Activated CD4-positive, alpha-beta T cell treated with anti-CD3 and anti-CD28 coated beads for 36 hours (primary cell): ENCODE results near the gene ARPC5. TPM values are rescaled to one million over a fixed set of nuclear protein-coding genes. Genes with fewer than 3 reads are reported as not detected.
"Not testable (repeated sequence)": the region's sequence is repeated elsewhere in the genome, so short reads cannot be mapped to it uniquely, and the experiment has no call there.

Experiments
- ATAC-seq: fragments of 200-7000 bp; cut with Tn5 transposase; one replicate; pipeline ENCODE4 v1.10.0; 2021; ENCODE audit warnings: mild to moderate bottlenecking, moderate library complexity
- CTCF ChIA-PET: fragments of 350-600 bp; sonication (Branson Sonifier 250); formaldehyde crosslinking; loops from one replicate; lab custom pipeline; 2021; ENCODE audit warnings: antibody characterized with exemption; lab: Charles Lee
- POLR2A ChIA-PET: fragments of 350-600 bp; sonication (Branson Sonifier 250); formaldehyde crosslinking; loops from one replicate; lab custom pipeline; 2021; ENCODE audit warnings: antibody characterized with exemption, inconsistent platforms; lab: Charles Lee
- DNase-seq: peaks from one replicate; pipeline ENCODE4 v3.0.0-alpha.2; 2020
- H3K27ac Mint-ChIP-seq: one replicate; pipeline ENCODE4 v1.8.0; 2021; ENCODE audit warnings: mixed read lengths
- H3K27me3 Mint-ChIP-seq: one replicate; pipeline ENCODE4 v1.8.0; 2021; ENCODE audit warnings: mixed read lengths
- H3K36me3 Mint-ChIP-seq: one replicate; pipeline ENCODE4 v1.8.0; 2021; ENCODE audit warnings: low read depth, mixed read lengths
- H3K4me1 Mint-ChIP-seq: one replicate; pipeline ENCODE4 v1.8.0; 2021; ENCODE audit warnings: mixed read lengths
- H3K4me3 Mint-ChIP-seq: one replicate; pipeline ENCODE4 v1.8.0; 2021; ENCODE audit warnings: mild to moderate bottlenecking, moderate library complexity, mixed read lengths
- H3K9me3 Mint-ChIP-seq: one replicate; pipeline ENCODE4 v1.8.0; 2021; ENCODE audit warnings: low read depth, mixed read lengths
- intact Hi-C, 2 experiments: fragments of 100-400 bp; cut with DNase I in 1 of 2; cut with micrococcal nuclease in 1 of 2; formaldehyde crosslinking; loops; one replicate each; pipeline versions ENCODE4 v1.14.2 to v1.15.1; 2022 to 2024; cut with DNase I, micrococcal nuclease
- total RNA-seq, 2 experiments: library from RNA; stranded (reverse); gene quantifications; one replicate each; pipeline ENCODE4 v1.2.3, GENCODE V29; 2021

ARPC5 gene
- total RNA-seq, 2 experiments from 2014 or later = 115 to 165 TPM

DNA sequence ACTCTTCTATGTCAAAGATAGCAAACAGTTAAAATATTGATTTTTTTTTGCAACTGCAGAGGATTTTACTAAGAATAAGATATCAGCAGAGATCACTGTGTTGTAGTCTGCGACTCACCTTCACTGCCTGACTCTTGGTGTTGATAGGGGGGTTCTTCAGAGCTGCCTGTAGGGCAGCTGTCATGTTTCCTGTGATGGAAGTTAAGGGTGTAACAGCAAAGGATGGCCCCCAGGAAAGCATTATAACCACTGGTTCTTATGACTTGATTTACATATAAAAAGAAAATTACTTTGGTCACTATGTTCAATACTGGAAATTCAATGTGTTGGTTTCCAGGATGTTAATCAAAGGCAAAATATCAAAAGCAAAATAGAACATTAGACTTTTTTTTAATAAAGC is 2.6 kb downstream of the ARPC5 start:
- H3K9me3 Mint-ChIP-seq = peaks cover 3% of the 10 kb centered on the region
- intact Hi-C loops = loop anchor here (5.0 to 10.0 kb wide), 7 partner anchors 41 to 1682 kb away; partner anchors contain the start of genes C1orf21 (in 1 of the 2), EDEM3 (in 1 of the 2), IVNS1ABP (in 1 of the 2) and LAMC1 (in 1 of the 2)
- CTCF ChIA-PET = interaction anchor here (0.8 to 4.1 kb wide), 12 partner anchors 10 to 355 kb away, joined by 3 to 42 read pairs (median 6); partner anchors contain the start of genes APOBEC4 and SMG7
- H3K4me3 Mint-ChIP-seq = peak overlapping the region; percentile 97
- H3K27me3 Mint-ChIP-seq = no peaks in the 10 kb centered on the region
- peaks cover 38% of the 10 kb centered on the region for H3K36me3 Mint-ChIP-seq
- peaks cover 58% of the 10 kb centered on the region for H3K4me1 Mint-ChIP-seq
- peak overlapping the region; percentile 95 for H3K27ac Mint-ChIP-seq
- peak; percentile 34 for DNase-seq
- POLR2A ChIA-PET = interaction anchor here (0.6 kb wide), 1 partner anchor 409 kb away, joined by 4 read pairs; no protein-coding TSS in a partner anchor
- ATAC-seq = no peak

DNA sequence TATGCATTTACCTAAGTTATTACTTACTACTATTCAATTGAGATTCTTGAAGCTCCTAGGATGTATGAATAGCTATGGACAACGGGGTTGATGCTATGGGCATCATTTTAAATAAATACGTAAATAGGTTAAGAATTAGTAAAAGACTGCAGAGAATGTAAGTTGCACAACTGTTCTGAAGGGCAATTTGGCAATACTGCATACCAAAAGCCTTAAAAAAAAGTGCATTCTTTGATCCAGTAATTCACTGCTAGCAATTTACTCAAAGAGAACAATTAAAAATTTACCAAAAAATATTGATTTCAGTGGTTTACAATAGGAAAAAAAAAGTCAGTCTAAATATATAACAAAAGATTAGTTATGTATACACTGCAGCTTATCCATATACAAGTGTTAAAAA is 3.5 kb downstream of the ARPC5 start:
- Mint-ChIP-seq H3K27ac (no peak overlapping the region), H3K4me1 (peaks cover 59% of the 10 kb centered on the region), H3K36me3 (peaks cover 41% of the 10 kb centered on the region), H3K27me3 (no peaks in the 10 kb centered on the region), H3K9me3 (peaks cover 3% of the 10 kb centered on the region), H3K4me3 (peak overlapping the region; percentile 97)
- intact Hi-C loops = loop anchor here (5.0 to 10.0 kb wide), 7 partner anchors 40 to 1683 kb away; partner anchors contain the start of genes C1orf21 (in 1 of the 2), EDEM3 (in 1 of the 2), IVNS1ABP (in 1 of the 2) and LAMC1 (in 1 of the 2)
- POLR2A ChIA-PET = no interaction called here
- CTCF ChIA-PET = interaction anchor here (0.6 to 4.1 kb wide), 5 partner anchors 9 to 64 kb away, joined by 4 to 42 read pairs (median 5); partner anchors contain the start of gene APOBEC4
- DNase-seq = no peak
- no peak for ATAC-seq

DNA sequence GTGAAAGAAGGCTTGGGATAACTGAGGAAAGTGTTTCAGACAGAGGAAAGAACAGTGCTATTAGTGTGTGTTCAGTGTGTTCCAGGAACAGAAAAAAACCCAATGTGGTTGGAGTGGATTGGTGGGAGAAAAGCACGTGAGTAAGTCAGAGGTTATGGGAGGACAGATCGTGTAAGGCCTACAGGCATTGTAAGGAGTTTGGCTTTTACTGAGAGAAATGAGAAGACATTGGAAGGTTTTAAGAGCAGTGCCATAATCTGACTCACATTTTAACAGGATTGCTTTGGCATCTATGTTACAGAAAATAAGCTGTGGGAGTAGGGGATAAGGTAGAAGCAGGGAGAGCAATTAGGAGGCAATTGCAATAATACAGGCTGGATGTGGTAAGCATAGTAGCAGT is 4.8 kb downstream of the ARPC5 start:
- ChIA-PET CTCF (no interaction called here), POLR2A (interaction anchor here (1.0 kb wide), 1 partner anchor 81 kb away, joined by 3 read pairs; no protein-coding TSS in a partner anchor)
- H3K27ac Mint-ChIP-seq = peak overlapping the region; percentile 56
- peaks cover 3% of the 10 kb centered on the region for H3K9me3 Mint-ChIP-seq
- peaks cover 41% of the 10 kb centered on the region for H3K36me3 Mint-ChIP-seq
- no peak for ATAC-seq
- peaks cover 46% of the 10 kb centered on the region for H3K4me1 Mint-ChIP-seq
- no peaks in the 10 kb centered on the region for H3K27me3 Mint-ChIP-seq
- peak overlapping the region; percentile 34 for H3K4me3 Mint-ChIP-seq
- intact Hi-C loops = loop anchor here (5.0 to 10.0 kb wide), 7 partner anchors 38 to 1684 kb away; partner anchors contain the start of genes C1orf21 (in 1 of the 2), EDEM3 (in 1 of the 2), IVNS1ABP (in 1 of the 2) and LAMC1 (in 1 of the 2)
- no peak for DNase-seq

DNA sequence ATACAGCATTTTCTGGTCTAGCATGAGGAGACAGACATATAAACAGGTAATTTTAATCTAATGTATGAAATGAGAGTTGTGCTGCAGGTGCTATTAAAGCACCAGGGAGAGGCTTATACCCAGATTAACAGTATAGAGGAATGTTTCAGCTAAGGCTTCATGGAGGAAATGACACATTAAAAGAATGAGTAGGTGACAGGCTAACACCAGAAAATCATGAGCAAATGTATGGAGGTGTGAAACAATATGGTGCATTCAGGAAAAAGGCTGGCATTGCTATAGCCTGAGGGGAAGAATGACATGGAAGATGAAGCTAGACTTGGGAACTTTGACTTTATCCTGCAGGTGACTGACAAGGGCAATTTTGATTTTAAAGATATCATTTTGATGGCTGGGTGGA is 7.0 kb downstream of the ARPC5 start:
- ChIA-PET CTCF (interaction anchor here (0.9 to 1.9 kb wide), 6 partner anchors 27 to 288 kb away, joined by 3 to 7 read pairs (median 4); no protein-coding TSS in a partner anchor), POLR2A (no interaction called here)
- intact Hi-C loops = no loop called here
- H3K36me3 Mint-ChIP-seq = peaks cover 45% of the 10 kb centered on the region
- peaks cover 3% of the 10 kb centered on the region for H3K9me3 Mint-ChIP-seq
- no peaks in the 10 kb centered on the region for H3K27me3 Mint-ChIP-seq
- peak overlapping the region; percentile 77 for H3K27ac Mint-ChIP-seq
- ATAC-seq (peak; percentile 63), DNase-seq (no peak)
- peaks cover 48% of the 10 kb centered on the region for H3K4me1 Mint-ChIP-seq
- no peak overlapping the region for H3K4me3 Mint-ChIP-seq

DNA sequence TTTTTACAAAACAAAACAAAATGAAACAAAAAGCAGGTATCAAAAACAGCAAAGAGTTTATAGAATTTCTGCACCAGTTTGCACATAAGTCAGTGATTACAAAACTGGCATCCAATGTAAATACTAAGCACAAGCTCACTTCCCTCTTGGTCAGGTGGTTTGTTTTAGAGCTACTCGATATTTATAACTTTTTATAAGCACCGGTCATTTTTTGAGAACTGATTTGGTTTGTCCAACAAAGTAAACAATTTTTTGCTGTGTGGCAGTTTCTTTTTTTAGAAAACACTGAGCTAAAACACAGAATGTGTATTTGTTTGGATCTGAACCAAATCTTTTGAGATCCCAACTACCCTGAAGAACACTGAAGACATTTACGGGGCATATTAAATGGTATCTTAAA is 9.3 kb downstream of the ARPC5 start:
- intact Hi-C loops, H3K9me3 Mint-ChIP-seq, POLR2A ChIA-PET, H3K4me3 Mint-ChIP-seq, ATAC-seq, DNase-seq, H3K27me3 Mint-ChIP-seq: not testable (repeated sequence)
- Mint-ChIP-seq H3K36me3 (peaks cover 40% of the 10 kb centered on the region), H3K27ac (peak overlapping the region; percentile 28), H3K4me1 (peaks cover 37% of the 10 kb centered on the region)
- CTCF ChIA-PET = interaction anchor here (0.6 to 1.2 kb wide), 5 partner anchors 16 to 278 kb away, joined by 3 to 4 read pairs (median 3); no protein-coding TSS in a partner anchor

DNA sequence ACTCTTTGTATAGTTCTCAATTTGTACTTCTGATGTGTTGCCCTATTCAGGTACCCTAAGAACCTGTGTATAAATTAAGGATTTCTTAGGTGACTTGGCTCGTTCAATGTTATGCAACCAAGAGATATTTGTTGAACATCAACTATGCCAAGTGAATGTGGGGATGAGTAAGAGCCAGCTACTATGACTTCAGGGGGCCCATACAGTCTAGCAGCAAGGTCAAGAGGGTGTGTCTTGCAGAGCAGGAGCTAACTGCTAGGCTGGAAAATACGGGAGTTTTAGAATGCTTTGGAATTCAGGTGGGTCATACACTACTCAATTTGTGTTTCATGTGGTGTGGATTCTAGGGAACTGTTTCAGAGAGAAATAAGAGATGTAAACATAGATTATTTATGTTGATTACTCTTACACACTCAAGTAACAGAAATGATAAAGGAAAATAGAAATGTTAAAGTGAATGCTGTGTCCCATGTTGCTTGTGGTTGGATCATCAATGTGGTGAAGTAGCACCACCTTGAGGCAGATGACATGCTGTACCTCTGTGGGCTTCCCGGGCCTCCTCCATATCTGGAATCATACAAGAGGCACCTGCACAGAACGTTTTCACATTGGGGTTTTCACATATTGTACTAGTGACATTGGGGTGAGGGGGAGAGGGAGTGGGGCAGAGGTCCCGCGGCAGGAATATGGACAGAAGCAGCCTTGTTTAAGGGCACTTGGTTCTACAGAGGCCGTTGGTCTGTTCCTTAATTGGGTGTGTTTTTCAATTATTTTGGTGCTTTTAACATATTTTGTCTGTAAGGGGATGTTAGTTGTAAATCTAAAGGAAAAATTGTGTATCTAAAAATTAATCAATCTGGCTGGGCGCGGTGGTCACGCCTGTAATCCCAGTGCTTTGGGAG is 12.4 kb downstream of the ARPC5 start:
- DNase-seq (peak; percentile 71), ATAC-seq (peak; percentile 97)
- no peaks in the 10 kb centered on the region for H3K27me3 Mint-ChIP-seq
- POLR2A ChIA-PET = no interaction called here
- CTCF ChIA-PET = interaction anchor here (0.8 kb wide), 1 partner anchor 9 kb away, joined by 4 read pairs; no protein-coding TSS in a partner anchor
- no peak overlapping the region for H3K4me3 Mint-ChIP-seq
- peaks cover 14% of the 10 kb centered on the region for H3K36me3 Mint-ChIP-seq
- H3K27ac Mint-ChIP-seq = peak overlapping the region; percentile 22
- no peaks in the 10 kb centered on the region for H3K9me3 Mint-ChIP-seq
- intact Hi-C loops = loop anchor here (1.0 to 5.0 kb wide), 6 partner anchors 54 to 342 kb away; no protein-coding TSS in a partner anchor
- H3K4me1 Mint-ChIP-seq = peaks cover 17% of the 10 kb centered on the region

DNA sequence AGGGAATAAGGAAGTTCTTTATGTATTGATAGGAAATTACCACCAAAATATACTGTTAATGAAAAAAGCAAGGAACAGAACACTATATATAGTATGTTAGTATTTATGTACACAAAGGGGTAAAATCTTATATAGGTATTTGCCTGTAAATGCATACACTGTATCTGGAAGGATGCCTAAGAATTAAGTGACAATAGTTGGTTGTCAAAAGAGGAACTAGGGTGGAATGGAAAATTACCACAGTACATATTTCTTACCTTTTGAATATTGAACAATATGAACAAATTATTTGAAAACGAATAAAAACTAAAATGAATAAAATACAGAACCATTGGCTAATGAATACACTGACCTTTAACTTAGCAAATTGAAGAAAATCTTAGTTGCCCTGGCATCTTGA is 13.6 kb downstream of the ARPC5 start:
- Mint-ChIP-seq H3K27me3 (no peaks in the 10 kb centered on the region), H3K36me3 (peaks cover 10% of the 10 kb centered on the region), H3K4me3 (no peak overlapping the region), H3K27ac (no peak overlapping the region), H3K4me1 (peaks cover 14% of the 10 kb centered on the region), H3K9me3 (no peaks in the 10 kb centered on the region)
- ChIA-PET CTCF (no interaction called here), POLR2A (no interaction called here)
- DNase-seq = no peak
- no peak for ATAC-seq
- intact Hi-C loops = loop anchor here (2.0 to 5.0 kb wide), 4 partner anchors 53 to 151 kb away; no protein-coding TSS in a partner anchor

DNA sequence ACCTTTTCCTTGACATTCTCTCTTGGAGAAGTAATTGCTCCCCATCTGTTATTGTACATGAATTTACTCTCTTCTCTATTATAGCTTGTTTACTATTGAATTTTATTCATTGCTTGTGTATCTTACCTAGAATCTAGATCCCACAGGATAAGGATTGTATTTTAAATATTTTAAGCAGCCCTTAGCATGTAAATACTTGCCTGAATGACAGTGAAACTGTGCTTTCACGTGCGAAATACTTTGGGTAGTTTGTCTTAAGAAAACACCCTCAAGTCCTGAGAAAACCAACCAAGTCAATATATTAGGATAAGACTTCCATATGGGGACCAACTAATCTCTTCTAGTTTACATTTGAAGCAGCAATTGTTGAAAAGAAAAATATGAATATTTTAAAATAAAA is 15.3 kb downstream of the ARPC5 start:
- no peak for ATAC-seq
- ChIA-PET CTCF (interaction anchor here (0.9 to 2.1 kb wide), 3 partner anchors 14 to 60 kb away, joined by 3 to 7 read pairs (median 3); no protein-coding TSS in a partner anchor), POLR2A (interaction anchor here (0.6 kb wide), 1 partner anchor 1096 kb away, joined by 3 read pairs; no protein-coding TSS in a partner anchor)
- Mint-ChIP-seq H3K27ac (no peak overlapping the region), H3K36me3 (peaks cover 10% of the 10 kb centered on the region), H3K4me3 (no peak overlapping the region), H3K9me3 (no peaks in the 10 kb centered on the region), H3K4me1 (peaks cover 14% of the 10 kb centered on the region), H3K27me3 (no peaks in the 10 kb centered on the region)
- intact Hi-C loops = loop anchor here in 1 of 2 experiments (5.0 kb wide), 1 partner anchor 78 kb away; no protein-coding TSS in a partner anchor
- no peak for DNase-seq

DNA sequence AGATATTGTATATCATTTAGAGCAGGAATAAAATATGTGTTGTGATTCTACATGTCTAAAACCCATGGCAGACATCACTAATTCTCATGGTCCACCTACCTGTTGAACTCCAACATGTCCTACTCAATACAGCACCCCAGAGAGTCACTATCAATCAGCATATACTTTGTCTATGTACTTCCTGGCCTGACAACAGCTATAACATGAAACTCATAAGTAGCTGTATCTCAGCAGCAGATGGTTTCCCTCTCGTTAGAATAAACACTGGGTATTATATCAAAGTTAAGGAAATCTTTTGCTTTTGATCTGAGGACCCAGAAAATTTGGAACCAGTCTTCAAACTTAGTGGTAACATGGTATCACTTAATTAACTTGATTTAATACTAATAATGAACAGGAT is 15.8 kb downstream of the ARPC5 start:
- Mint-ChIP-seq H3K9me3 (no peaks in the 10 kb centered on the region), H3K27ac (no peak overlapping the region), H3K4me3 (no peak overlapping the region), H3K36me3 (peaks cover 8% of the 10 kb centered on the region), H3K4me1 (peaks cover 14% of the 10 kb centered on the region), H3K27me3 (no peaks in the 10 kb centered on the region)
- ChIA-PET CTCF (interaction anchor here (0.9 to 2.1 kb wide), 4 partner anchors 14 to 163 kb away, joined by 3 to 7 read pairs (median 4); no protein-coding TSS in a partner anchor), POLR2A (no interaction called here)
- DNase-seq = no peak
- intact Hi-C loops = loop anchor here in 1 of 2 experiments (5.0 kb wide), 1 partner anchor 77 kb away; no protein-coding TSS in a partner anchor
- ATAC-seq = peak; percentile 48

DNA sequence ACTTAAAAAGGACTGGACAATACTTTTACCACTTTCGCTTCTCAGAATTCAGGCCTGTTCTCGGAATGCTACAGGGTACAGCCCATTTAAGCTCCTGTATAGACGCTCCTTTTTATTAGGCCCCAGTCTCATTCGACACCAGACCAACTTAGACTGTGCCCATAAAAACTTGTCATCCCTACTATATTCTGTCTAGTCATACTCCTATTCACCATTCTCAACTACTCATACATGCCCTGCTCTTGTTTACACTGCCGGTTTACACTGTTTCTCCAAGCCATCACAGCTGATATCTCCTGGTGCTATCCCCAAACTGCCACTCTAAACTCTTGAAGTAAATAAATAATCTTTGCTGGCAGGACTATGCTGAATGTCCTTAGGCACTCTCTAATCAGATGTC is 17.4 kb downstream of the ARPC5 start:
- ATAC-seq, H3K4me3 Mint-ChIP-seq, H3K9me3 Mint-ChIP-seq, H3K4me1 Mint-ChIP-seq, CTCF ChIA-PET, H3K36me3 Mint-ChIP-seq, intact Hi-C loops, H3K27ac Mint-ChIP-seq, H3K27me3 Mint-ChIP-seq, POLR2A ChIA-PET, DNase-seq: not testable (repeated sequence)

DNA sequence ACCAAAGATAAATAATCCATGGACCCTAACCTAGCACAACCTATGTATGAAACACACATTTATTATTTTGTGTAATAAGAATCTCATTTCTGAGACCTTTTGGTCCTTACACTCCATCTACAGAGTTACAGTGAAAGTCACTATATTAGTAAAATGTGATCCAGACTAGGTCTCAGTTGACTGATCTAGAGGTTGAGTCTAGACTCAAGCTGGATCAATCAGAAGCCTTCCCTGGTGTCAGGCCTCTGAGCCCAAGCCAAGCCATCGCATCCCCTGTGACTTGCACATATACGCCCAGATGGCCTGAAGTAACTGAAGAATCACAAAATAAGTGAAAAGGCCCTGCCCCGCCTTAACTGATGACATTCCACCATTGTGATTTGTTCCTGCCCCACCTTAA is 22.6 kb downstream of the ARPC5 start:
- H3K4me3 Mint-ChIP-seq, H3K27me3 Mint-ChIP-seq, CTCF ChIA-PET, H3K27ac Mint-ChIP-seq, H3K36me3 Mint-ChIP-seq, H3K9me3 Mint-ChIP-seq, H3K4me1 Mint-ChIP-seq, POLR2A ChIA-PET, intact Hi-C loops, DNase-seq: not testable (repeated sequence)
- peak; percentile 44 for ATAC-seq
